H9 (cell line): Measurements from ENCODE around the gene MEIG1. TPM values are rescaled to one million over a fixed set of nuclear protein-coding genes. Genes with fewer than 3 reads are reported as not detected.
A peak's percentile ranks its signal among the peaks of the same experiment; 100 is the strongest.

Experiments used
- DNase-seq: peaks from one replicate; pipeline ENCODE4 v3.0.0-alpha.2; 2017
- H2AFZ ChIP-seq: one replicate; pipeline ENCODE4 v1.6.1; 2013; ENCODE audit warnings: mild to moderate bottlenecking, low read length, control low read depth, moderate library complexity
- H2AK5ac ChIP-seq: 2 replicates; pipeline ENCODE4 v1.6.1; 2013; ENCODE audit warnings: low read length, control low read depth, mixed read lengths; ENCODE audit not compliant: insufficient read length
- H2BK120ac ChIP-seq: one replicate; pipeline ENCODE4 v1.6.1; 2013; ENCODE audit warnings: low read depth, mild to moderate bottlenecking, low read length, control low read depth, inconsistent platforms; ENCODE audit not compliant: poor library complexity, severe bottlenecking
- H2BK12ac ChIP-seq: 2 replicates; pipeline ENCODE4 v1.6.1; 2013; ENCODE audit warnings: low read length, control low read depth, mixed read lengths, low read depth; ENCODE audit not compliant: insufficient read length
- H2BK15ac ChIP-seq: 2 replicates; pipeline ENCODE4 v1.6.1; 2013; ENCODE audit warnings: low read depth, low read length, control low read depth
- H2BK20ac ChIP-seq: one replicate; pipeline ENCODE4 v1.6.1; 2013; ENCODE audit warnings: low read depth, mild to moderate bottlenecking, low read length, control low read depth, inconsistent platforms; ENCODE audit not compliant: poor library complexity, severe bottlenecking
- H2BK5ac ChIP-seq: 2 replicates; pipeline ENCODE4 v1.6.1; 2013; ENCODE audit warnings: low read length, control low read depth, mixed read lengths; ENCODE audit not compliant: insufficient read length
- H3K14ac ChIP-seq: 2 replicates; pipeline ENCODE4 v1.6.1; 2013; ENCODE audit warnings: low read length, control low read depth; ENCODE audit not compliant: insufficient read depth
- H3K18ac ChIP-seq: 2 replicates; pipeline ENCODE4 v1.6.1; 2013; ENCODE audit warnings: low read depth, mild to moderate bottlenecking, mixed read lengths, low read length, control low read depth; ENCODE audit not compliant: insufficient read length
- H3K23ac ChIP-seq: 2 replicates; pipeline ENCODE4 v1.6.1; 2013; ENCODE audit warnings: low read length, control low read depth, mixed read lengths, low read depth; ENCODE audit not compliant: insufficient read length
- H3K23me2 ChIP-seq: 2 replicates; pipeline ENCODE4 v1.6.1; 2013; ENCODE audit warnings: low read depth, mild to moderate bottlenecking, mixed read lengths, low read length, control low read depth; ENCODE audit not compliant: insufficient read length, poor library complexity, severe bottlenecking
- H3K27ac ChIP-seq: 2 replicates; pipeline ENCODE4 v1.5.1; 2013; ENCODE audit warnings: low read length, control low read depth, mixed read lengths, low read depth; ENCODE audit not compliant: insufficient read length
- H3K27me3 ChIP-seq: 2 replicates; pipeline ENCODE4 v1.6.1; 2013; ENCODE audit warnings: low read length, control low read depth, inconsistent platforms; ENCODE audit not compliant: insufficient read depth
- H3K4ac ChIP-seq: 2 replicates; pipeline ENCODE4 v1.6.1; 2013; ENCODE audit warnings: low read depth, mild to moderate bottlenecking, control low read depth, inconsistent platforms, low read length, moderate library complexity
- H3K4me1 ChIP-seq: 2 replicates; pipeline ENCODE4 v1.6.1; 2013; ENCODE audit warnings: low read length, control low read depth, inconsistent platforms; ENCODE audit not compliant: insufficient read depth
- H3K4me2 ChIP-seq: 2 replicates; pipeline ENCODE4 v1.6.1; 2013; ENCODE audit warnings: low read length, control low read depth, mixed read lengths; ENCODE audit not compliant: insufficient read length, insufficient read depth
- H3K56ac ChIP-seq: 2 replicates; pipeline ENCODE4 v1.6.1; 2013; ENCODE audit warnings: low read depth, mild to moderate bottlenecking, mixed read lengths, low read length, control low read depth; ENCODE audit not compliant: insufficient read length
- H3K79me1 ChIP-seq: 2 replicates; pipeline ENCODE4 v1.6.1; 2013; ENCODE audit warnings: low read depth, mild to moderate bottlenecking, moderate library complexity, low read length, control low read depth, inconsistent platforms; ENCODE audit not compliant: insufficient read depth, poor library complexity, severe bottlenecking
- H3K79me2 ChIP-seq: 2 replicates; pipeline ENCODE4 v1.6.1; 2013; ENCODE audit warnings: low read length, control low read depth, inconsistent platforms; ENCODE audit not compliant: insufficient read depth
- H3K9ac ChIP-seq: 2 replicates; pipeline ENCODE4 v1.6.1; 2013; ENCODE audit warnings: low read length, control low read depth, mixed read lengths; ENCODE audit not compliant: insufficient read length; ENCODE audit errors: extremely low read depth
- H3K9me3 ChIP-seq: one replicate; pipeline ENCODE4 v1.6.1; 2013; ENCODE audit warnings: low read depth, low read length, inconsistent platforms; ENCODE audit not compliant: control insufficient read depth
- H3T11ph ChIP-seq: one replicate; pipeline ENCODE4 v1.6.1; 2013; ENCODE audit warnings: mild to moderate bottlenecking, low read length, control low read depth, inconsistent platforms
- H4K20me1 ChIP-seq: one replicate; pipeline ENCODE4 v1.6.1; 2013; ENCODE audit not compliant: control insufficient read depth, insufficient read length, insufficient read depth
- H4K5ac ChIP-seq: 2 replicates; pipeline ENCODE4 v1.6.1; 2013; ENCODE audit warnings: low read depth, mild to moderate bottlenecking, mixed read lengths, low read length, control low read depth; ENCODE audit not compliant: insufficient read length
- H4K8ac ChIP-seq: replicated peaks from 2 replicates; pipeline ENCODE4 v1.6.1; 2013; ENCODE audit warnings: low read length, control low read depth, mixed read lengths, low read depth; ENCODE audit not compliant: insufficient read length
- H4K91ac ChIP-seq: 2 replicates; pipeline ENCODE4 v1.6.1; 2013; ENCODE audit warnings: low read depth, mild to moderate bottlenecking, moderate library complexity, mixed read lengths, low read length, control low read depth; ENCODE audit not compliant: insufficient read length
- H3K27ac Mint-ChIP-seq, 3 experiments: 2 replicates in 2 of 3; 3 replicates in 1 of 3; pipeline ENCODE4 v1.8.0; 2020 to 2021; ENCODE audit warnings: mixed read lengths in 3 of 3, mild to moderate bottlenecking in 1 of 3, moderate library complexity in 1 of 3
- H3K27me3 Mint-ChIP-seq: 2 replicates; pipeline ENCODE4 v1.8.0; 2021; ENCODE audit warnings: low read depth, mild to moderate bottlenecking, moderate library complexity, mixed read lengths
- H3K36me3 Mint-ChIP-seq, 3 experiments: 2 replicates in 2 of 3; 3 replicates in 1 of 3; pipeline ENCODE4 v1.8.0; 2020 to 2021; ENCODE audit warnings: low read depth in 3 of 3, mixed read lengths in 3 of 3; ENCODE audit not compliant: insufficient read depth in 1 of 3
- H3K4me1 Mint-ChIP-seq, 2 experiments: 2 replicates each; pipeline ENCODE4 v1.8.0; 2020; ENCODE audit warnings: mixed read lengths in 2 of 2
- H3K4me3 Mint-ChIP-seq, 2 experiments: 2 replicates in 1 of 2; 3 replicates in 1 of 2; pipeline ENCODE4 v1.8.0; 2020 to 2021; ENCODE audit warnings: mild to moderate bottlenecking in 2 of 2, mixed read lengths in 2 of 2, moderate library complexity in 1 of 2
- H3K9me3 Mint-ChIP-seq, 2 experiments: 2 replicates in 1 of 2; 3 replicates in 1 of 2; pipeline ENCODE4 v1.8.0; 2020; ENCODE audit warnings: mild to moderate bottlenecking in 2 of 2, mixed read lengths in 2 of 2, moderate library complexity in 1 of 2
- WGBS: extraction: QIAGEN DNeasy Blood & Tissue Kit; methylation state at CpG from one replicate; pipeline ENCODE4 v1.1.7; 2013; ENCODE audit warnings: missing lambda C conversion rate, low lambda C conversion rate, mixed read lengths; ENCODE audit not compliant: insufficient read length; ENCODE audit errors: extremely low coverage; 5-methylcytosine and 5-hydroxymethylcytosine counted together
- total RNA-seq: library from RNA; stranded (reverse); gene quantifications from 2 replicates; pipeline ENCODE4 v1.2.1, GENCODE V29; 2021
- TF ChIP-seq, protein P1 (sequence below): fragments of 200-600 bp; sonication (generic); conservative IDR thresholded peaks from 3 replicates; pipeline ENCODE4 v1.8.0; 2021; ENCODE audit warnings: antibody characterized with exemption, mild to moderate bottlenecking

MEIG1 gene
- total RNA-seq, 1 experiment from 2014 or later, result 0.72 TPM

DNA sequence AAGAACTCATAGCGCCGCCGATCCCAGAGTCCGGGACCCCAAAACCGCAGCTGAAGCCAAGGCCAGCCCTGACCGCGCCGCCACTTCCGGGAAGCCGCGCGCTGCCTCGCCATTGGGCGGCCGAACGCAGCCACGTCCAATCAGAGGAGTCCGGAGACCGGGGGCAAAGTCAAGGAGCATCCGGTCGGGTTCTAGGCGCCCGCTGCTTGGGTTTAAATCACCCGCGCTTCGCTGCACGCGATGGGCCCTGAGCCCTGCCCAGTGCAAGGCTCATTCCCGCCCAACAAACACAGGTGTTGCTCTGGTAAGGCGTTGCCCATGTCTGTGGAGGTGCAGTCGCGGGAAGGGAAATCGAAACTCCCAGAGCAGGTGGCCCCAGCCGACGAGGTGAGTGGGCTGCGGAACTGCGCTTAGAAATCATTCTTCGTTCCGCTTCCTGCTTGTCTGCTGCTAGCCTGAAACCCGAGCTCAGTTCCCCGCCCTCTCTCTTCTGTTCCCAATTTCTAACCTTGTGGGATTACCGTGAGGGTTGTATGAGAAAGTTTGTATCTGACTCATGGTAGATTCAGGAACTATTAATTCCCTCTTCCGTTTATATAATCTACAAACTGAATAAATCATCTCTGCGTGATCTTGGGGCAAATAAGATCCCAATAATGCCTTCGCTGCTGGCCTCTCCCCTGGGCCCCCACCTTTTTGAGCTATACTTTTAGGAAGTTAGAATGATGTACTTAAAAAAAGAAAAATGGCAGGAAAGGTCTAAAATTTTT is 5.0 kb upstream of the MEIG1 start, which contains the start of gene DCLRE1C:
DCLRE1C (minus strand) TSS at position 96 of the 770 bp plus-strand sequence; CDS start at position 10, 86 bp downstream.
- H3K4me1 Mint-ChIP-seq, result peaks cover 25% of the 10 kb centered on the region in 2 experiments
- Histone ChIP-seq H3K18ac (peak within 1 kb of the TSS; percentile 92), H3K27ac (peak within 1 kb of the TSS; percentile 29), H2BK5ac (no peak within 1 kb of the TSS), H2AFZ (no peak within 1 kb of the TSS), H3K4ac (no peak within 1 kb of the TSS), H2BK120ac (no peak within 1 kb of the TSS), H3K23me2 (peaks cover 11% of the 10 kb centered on the region), H3K4me1 (0 out of 2 replicates have a peak, but pooled peaks cover 2% of the 10 kb centered on the region), H4K91ac (no peak within 1 kb of the TSS), H4K5ac (no peak within 1 kb of the TSS), H4K8ac (no peak within 1 kb of the TSS), H3K79me1 (peaks cover 4% of the 10 kb centered on the region), H3K23ac (no peak within 1 kb of the TSS), H2BK12ac (no peak within 1 kb of the TSS), H3K14ac (peak within 1 kb of the TSS; percentile 93; the same call in 1 of the 2 replicates), H2BK15ac (no peak within 1 kb of the TSS), H4K20me1 (no peaks in the 10 kb centered on the region), H2BK20ac (no peak within 1 kb of the TSS), H3K56ac (no peak within 1 kb of the TSS), H3K9ac (peak within 1 kb of the TSS; percentile 86), H3K27me3 (no peaks in the 10 kb centered on the region), H3K4me2 (peak within 1 kb of the TSS; percentile 82), H3K9me3 (no peaks in the 10 kb centered on the region), H2AK5ac (no peak within 1 kb of the TSS), H3K79me2 (no peaks in the 10 kb centered on the region), H3T11ph (no peak within 1 kb of the TSS)
- WGBS, result no CpG with 5 or more reads among the region's 45 CpGs
- TF ChIP-seq, protein P1, sequence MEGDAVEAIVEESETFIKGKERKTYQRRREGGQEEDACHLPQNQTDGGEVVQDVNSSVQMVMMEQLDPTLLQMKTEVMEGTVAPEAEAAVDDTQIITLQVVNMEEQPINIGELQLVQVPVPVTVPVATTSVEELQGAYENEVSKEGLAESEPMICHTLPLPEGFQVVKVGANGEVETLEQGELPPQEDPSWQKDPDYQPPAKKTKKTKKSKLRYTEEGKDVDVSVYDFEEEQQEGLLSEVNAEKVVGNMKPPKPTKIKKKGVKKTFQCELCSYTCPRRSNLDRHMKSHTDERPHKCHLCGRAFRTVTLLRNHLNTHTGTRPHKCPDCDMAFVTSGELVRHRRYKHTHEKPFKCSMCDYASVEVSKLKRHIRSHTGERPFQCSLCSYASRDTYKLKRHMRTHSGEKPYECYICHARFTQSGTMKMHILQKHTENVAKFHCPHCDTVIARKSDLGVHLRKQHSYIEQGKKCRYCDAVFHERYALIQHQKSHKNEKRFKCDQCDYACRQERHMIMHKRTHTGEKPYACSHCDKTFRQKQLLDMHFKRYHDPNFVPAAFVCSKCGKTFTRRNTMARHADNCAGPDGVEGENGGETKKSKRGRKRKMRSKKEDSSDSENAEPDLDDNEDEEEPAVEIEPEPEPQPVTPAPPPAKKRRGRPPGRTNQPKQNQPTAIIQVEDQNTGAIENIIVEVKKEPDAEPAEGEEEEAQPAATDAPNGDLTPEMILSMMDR, result no peak
- H3K36me3 Mint-ChIP-seq, result peaks cover 0 to 4% (median 0%) of the 10 kb centered on the region in 3 experiments; a peak in 3 of 7 replicates
- peaks cover 3% of the 10 kb centered on the region; the same call in 1 of the 2 replicates for H3K27me3 Mint-ChIP-seq
- H3K9me3 Mint-ChIP-seq, result peaks cover 0 to 1% of the 10 kb centered on the region in 2 experiments; a peak in 2 of 5 replicates
- peak within 1 kb of the TSS; percentile 90 to 92 for H3K4me3 Mint-ChIP-seq
- H3K27ac Mint-ChIP-seq, result peak within 1 kb of the TSS; percentile 71 to 93 (median 91); a peak in 6 of 7 replicates
- DNase-seq, result peak; percentile 93
